LNCaP clone FGC (cell line): ENCODE measurements around the gene RBL1.
"Not testable (repeated sequence)": the region's sequence is repeated elsewhere in the genome, so short reads cannot be mapped to it uniquely, and the experiment has no call there.

Experiments used
- DNase-seq: peaks from one replicate; pipeline ENCODE4 v3.0.0-alpha.2; 2011; ENCODE audit warnings: low read depth
- H3K4me3 ChIP-seq: 2 replicates; pipeline ENCODE4 v1.5.1; 2011; ENCODE audit warnings: mild to moderate bottlenecking, low read depth, low read length, control low read depth
- CTCF ChIP-seq: IDR thresholded peaks from 2 replicates; pipeline ENCODE4 v1.5.1; 2012; ENCODE audit warnings: mild to moderate bottlenecking; ENCODE audit not compliant: control insufficient read depth, insufficient read depth; ENCODE audit errors: extremely low read depth

RBL1 gene

GRCh38 chr20:37128803-37129202 lies 33.0 kb upstream of the RBL1 start:
- no peak for TF ChIP-seq CTCF
- DNase-seq = no peak
- no peak overlapping the region for H3K4me3 ChIP-seq

GRCh38 chr20:37126290-37126689 lies 30.5 kb upstream of the RBL1 start:
- not testable (repeated sequence) for H3K4me3 ChIP-seq, DNase-seq

GRCh38 chr20:37123441-37123840 lies 27.6 kb upstream of the RBL1 start:
- no peak for DNase-seq
- no peak for TF ChIP-seq CTCF
- no peak overlapping the region for H3K4me3 ChIP-seq

- TF ChIP-seq CTCF = no peak
- no peak for DNase-seq
- no peak overlapping the region for H3K4me3 ChIP-seq
Measured at GRCh38 chr20:37120497-37120896, 24.7 kb upstream of the RBL1 start.

GRCh38 chr20:37119356-37120036 lies 23.7 kb upstream of the RBL1 start:
- TF ChIP-seq CTCF = no peak
- DNase-seq = no peak
- no peak overlapping the region for H3K4me3 ChIP-seq

GRCh38 chr20:37114012-37114411 lies 18.2 kb upstream of the RBL1 start:
- H3K4me3 ChIP-seq = no peak overlapping the region
- DNase-seq = no peak
- TF ChIP-seq CTCF = no peak

GRCh38 chr20:37111926-37112455 lies 16.2 kb upstream of the RBL1 start:
- no peak for DNase-seq
- no peak overlapping the region for H3K4me3 ChIP-seq
- no peak for TF ChIP-seq CTCF

- TF ChIP-seq CTCF = no peak
- H3K4me3 ChIP-seq = no peak overlapping the region
- DNase-seq = no peak
Measured at GRCh38 chr20:37108676-37109075, 12.9 kb upstream of the RBL1 start.
